BLaER1 treated with 17β-estradiol and CSF1 and Interleukin-3, amounts not matched to agents 10 nM and 100 nM (cell line): Measurements from ENCODE around the gene CASP9.
"Not testable (repeated sequence)": the region's sequence is repeated elsewhere in the genome, so short reads cannot be mapped to it uniquely, and the experiment has no call there.

Experiments
- H3K27ac ChIP-seq, 11 experiments: shearing (Covaris generic); formaldehyde crosslinking; 2 replicates each; pipeline ENCODE4 v1.8.1; 2022
- H3K27me3 ChIP-seq, 11 experiments: shearing (Covaris generic); formaldehyde crosslinking; 2 replicates each; pipeline ENCODE4 v1.8.1; 2022
- H3K36me3 ChIP-seq, 11 experiments: shearing (Covaris generic); formaldehyde crosslinking; 2 replicates each; pipeline ENCODE4 v1.8.1; 2022
- H3K4me1 ChIP-seq, 10 experiments: shearing (Covaris generic); formaldehyde crosslinking; 2 replicates each; pipeline ENCODE4 v1.8.1; 2022
- H3K4me2 ChIP-seq, 11 experiments: shearing (Covaris generic); formaldehyde crosslinking; 2 replicates each; pipeline ENCODE4 v1.8.1; 2022
- H3K4me3 ChIP-seq, 10 experiments: shearing (Covaris generic); formaldehyde crosslinking; 2 replicates each; pipeline ENCODE4 v1.8.1; 2022
- H3K9ac ChIP-seq, 11 experiments: shearing (Covaris generic); formaldehyde crosslinking; 2 replicates each; pipeline ENCODE4 v1.8.1; 2022
- H3K9me3 ChIP-seq, 11 experiments: shearing (Covaris generic); formaldehyde crosslinking; replicated peaks in 1 of 11; 2 replicates each; pipeline ENCODE4 v1.8.1; 2022
- H4K20me1 ChIP-seq, 11 experiments: shearing (Covaris generic); formaldehyde crosslinking; 2 replicates each; pipeline ENCODE4 v1.8.1; 2022
- Cebpa-rat ChIP-seq, 11 experiments: shearing (Covaris generic); IDR thresholded peaks; 2 replicates each; pipeline ENCODE4 v1.8.1; 2022

Gene CASP9

GRCh38 chr1:15483971-15484370, 40.0 kb downstream of the CASP9 start:
- Histone ChIP-seq H3K4me1 (peaks cover 0 to 13% (median 0%) of the 10 kb centered on the region in 10 experiments; a peak in 3 of 20 replicates), H3K9me3 (no peaks in the 10 kb centered on the region), H4K20me1 (no peaks in the 10 kb centered on the region), H3K4me2 (no peak overlapping the region), H3K27me3 (no peaks in the 10 kb centered on the region), H3K27ac (no peak overlapping the region), H3K4me3 (no peak overlapping the region), H3K9ac (no peak overlapping the region), H3K36me3 (peaks cover 0 to 14% (median 0%) of the 10 kb centered on the region in 11 experiments; a peak in 5 of 22 replicates)
- TF ChIP-seq Cebpa-rat (IDR thresholded peaks at IDR 0.05): no peak

GRCh38 chr1:15482983-15483543, 41.0 kb downstream of the CASP9 start:
- H3K9me3 ChIP-seq, H3K4me3 ChIP-seq, H3K9ac ChIP-seq, H3K27ac ChIP-seq, H4K20me1 ChIP-seq, H3K27me3 ChIP-seq, H3K4me2 ChIP-seq: not testable (repeated sequence)
- H3K4me1 ChIP-seq: peaks cover 0 to 13% (median 0%) of the 10 kb centered on the region in 10 experiments; a peak in 3 of 20 replicates
- H3K36me3 ChIP-seq: peaks cover 0 to 14% (median 0%) of the 10 kb centered on the region in 11 experiments; a peak in 5 of 22 replicates

GRCh38 chr1:15482455-15482854, 41.6 kb downstream of the CASP9 start:
- H3K4me2 ChIP-seq, H3K9me3 ChIP-seq, H4K20me1 ChIP-seq, H3K27me3 ChIP-seq, H3K9ac ChIP-seq, H3K27ac ChIP-seq, H3K4me3 ChIP-seq: not testable (repeated sequence)
- Histone ChIP-seq H3K36me3 (peaks cover 0 to 14% (median 0%) of the 10 kb centered on the region in 11 experiments; a peak in 4 of 22 replicates), H3K4me1 (peaks cover 0 to 13% (median 0%) of the 10 kb centered on the region in 10 experiments; a peak in 3 of 20 replicates)

- no peaks in the 10 kb centered on the region for H3K27me3 ChIP-seq
Observed at GRCh38 chr1:15479654-15480347, 44.2 kb downstream of the CASP9 start.

GRCh38 chr1:15477646-15478212, 46.3 kb downstream of the CASP9 start:
- Histone ChIP-seq H3K4me1 (peaks cover 0 to 13% (median 0%) of the 10 kb centered on the region in 10 experiments; a peak in 3 of 20 replicates), H3K9ac (no peak overlapping the region), H3K9me3 (no peaks in the 10 kb centered on the region), H3K36me3 (no peaks in the 10 kb centered on the region), H4K20me1 (no peaks in the 10 kb centered on the region), H3K4me3 (no peak overlapping the region), H3K27ac (no peak overlapping the region), H3K4me2 (no peak overlapping the region), H3K27me3 (no peaks in the 10 kb centered on the region)
- no peak for TF ChIP-seq Cebpa-rat (IDR thresholded peaks at IDR 0.05)

More at GRCh38 chr1:15479654-15480347, 44.2 kb downstream of the CASP9 start:
- Histone ChIP-seq H3K4me3 (no peak overlapping the region), H3K36me3 (no peaks in the 10 kb centered on the region), H3K9me3 (no peaks in the 10 kb centered on the region), H3K4me1 (peaks cover 0 to 13% (median 0%) of the 10 kb centered on the region in 10 experiments; a peak in 3 of 20 replicates), H3K9ac (no peak overlapping the region), H3K4me2 (no peak overlapping the region), H3K27ac (no peak overlapping the region), H4K20me1 (no peaks in the 10 kb centered on the region)
- peak in 7 of 11 experiments; percentile 23 to 82 (median 40); a peak in 6 of 22 replicates for TF ChIP-seq Cebpa-rat (IDR thresholded peaks at IDR 0.05)

GRCh38 chr1:15476927-15477326, 47.1 kb downstream of the CASP9 start:
- Histone ChIP-seq H3K9me3 (no peaks in the 10 kb centered on the region), H3K27ac (no peak overlapping the region), H4K20me1 (no peaks in the 10 kb centered on the region), H3K9ac (no peak overlapping the region), H3K4me3 (no peak overlapping the region), H3K4me1 (peaks cover 0 to 13% (median 0%) of the 10 kb centered on the region in 10 experiments; a peak in 3 of 20 replicates), H3K36me3 (no peaks in the 10 kb centered on the region), H3K27me3 (no peaks in the 10 kb centered on the region), H3K4me2 (no peak overlapping the region)
- TF ChIP-seq Cebpa-rat (IDR thresholded peaks at IDR 0.05): no peak

GRCh38 chr1:15475752-15476314, 48.2 kb downstream of the CASP9 start, which contains the start of gene CELA2B:
CELA2B (plus strand) TSS chr1:15476104; CDS start chr1:15476126, 22 bp downstream.
- Histone ChIP-seq H3K4me1 (peaks cover 0 to 11% (median 0%) of the 10 kb centered on the region in 10 experiments; a peak in 3 of 20 replicates), H3K4me3 (no peak within 1 kb of the TSS), H3K9me3 (no peaks in the 10 kb centered on the region; a peak in 2 of 22 replicates), H3K36me3 (no peaks in the 10 kb centered on the region), H3K27me3 (no peaks in the 10 kb centered on the region), H3K27ac (no peak within 1 kb of the TSS), H4K20me1 (no peaks in the 10 kb centered on the region), H3K4me2 (no peak within 1 kb of the TSS), H3K9ac (no peak within 1 kb of the TSS)
- no peak for TF ChIP-seq Cebpa-rat (IDR thresholded peaks at IDR 0.05)

GRCh38 chr1:15472587-15472986, 51.4 kb downstream of the CASP9 start:
- Histone ChIP-seq H3K36me3 (no peaks in the 10 kb centered on the region), H3K9me3 (no peaks in the 10 kb centered on the region; a peak in 2 of 22 replicates), H3K27me3 (no peaks in the 10 kb centered on the region), H3K4me1 (peaks cover 0 to 5% (median 0%) of the 10 kb centered on the region in 10 experiments; a peak in 2 of 20 replicates), H3K9ac (no peak overlapping the region), H3K27ac (no peak overlapping the region), H3K4me2 (no peak overlapping the region), H3K4me3 (no peak overlapping the region), H4K20me1 (no peaks in the 10 kb centered on the region)
- no peak for TF ChIP-seq Cebpa-rat (IDR thresholded peaks at IDR 0.05)

GRCh38 chr1:15471723-15472122, 52.3 kb downstream of the CASP9 start:
- H3K27ac ChIP-seq, H3K4me1 ChIP-seq, H4K20me1 ChIP-seq, H3K27me3 ChIP-seq, H3K9ac ChIP-seq, H3K36me3 ChIP-seq, H3K4me3 ChIP-seq, H3K4me2 ChIP-seq, H3K9me3 ChIP-seq: not testable (repeated sequence)

- H3K4me1 ChIP-seq, H3K9ac ChIP-seq, H3K9me3 ChIP-seq, H4K20me1 ChIP-seq, H3K36me3 ChIP-seq, H3K27ac ChIP-seq, H3K4me3 ChIP-seq, H3K4me2 ChIP-seq, H3K27me3 ChIP-seq: not testable (repeated sequence)
Observed at GRCh38 chr1:15471067-15471466, 52.9 kb downstream of the CASP9 start.

GRCh38 chr1:15469821-15470448, 54.1 kb downstream of the CASP9 start:
- H3K9me3 ChIP-seq, H3K4me3 ChIP-seq, H3K27ac ChIP-seq, H3K9ac ChIP-seq, H3K27me3 ChIP-seq, H3K36me3 ChIP-seq, H4K20me1 ChIP-seq, H3K4me2 ChIP-seq: not testable (repeated sequence)
- H3K4me1 ChIP-seq: peaks cover 0 to 11% (median 3%) of the 10 kb centered on the region in 10 experiments; a peak in 9 of 20 replicates
